A673 (cell line): ENCODE measurements around the gene LKAAEAR1. TPM values are rescaled to one million over a fixed set of nuclear protein-coding genes. Genes with fewer than 3 reads are reported as not detected.
A peak's percentile ranks its signal among the peaks of the same experiment; 100 is the strongest.

Experiments used
- BruUV-seq: library from RNA; stranded (reverse); fragments of 400-500 nt; replicated peaks from 2 replicates; lab custom pipeline; 2021; lab: Mats Ljungman, UMichigan
- CTCF ChIA-PET: fragments of 300-600 bp; sonication (Branson Sonifier 250); formaldehyde crosslinking; loops from one replicate; lab custom pipeline; 2022; ENCODE audit warnings: antibody characterized with exemption; lab: Charles Lee
- POLR2A ChIA-PET: fragments of 300-600 bp; sonication (Branson Sonifier 250); formaldehyde crosslinking; loops from one replicate; lab custom pipeline; 2022; ENCODE audit warnings: antibody characterized with exemption; ENCODE audit not compliant: low non-redundant PET; lab: Charles Lee
- DNase-seq: peaks from one replicate; pipeline ENCODE4 v3.0.0-alpha.2; 2015; ENCODE audit warnings: low spot score
- H3K27ac ChIP-seq: fragments of 200-600 bp; sonication (generic); 2 replicates; pipeline ENCODE4 v1.5.1; 2016; ENCODE audit warnings: mixed run types, low read depth, mild to moderate bottlenecking, mixed read lengths, antibody characterized with exemption, low read length; ENCODE audit not compliant: poor library complexity, severe bottlenecking
- H3K27me3 ChIP-seq: fragments of 200-600 bp; sonication (generic); replicated peaks from 2 replicates; pipeline ENCODE4 v1.6.1; 2017; ENCODE audit warnings: mixed run types, low read depth, mild to moderate bottlenecking, mixed read lengths, antibody characterized with exemption, low read length; ENCODE audit not compliant: insufficient read depth, poor library complexity
- H3K36me3 ChIP-seq: fragments of 200-600 bp; sonication (generic); 2 replicates; pipeline ENCODE4 v1.6.1; 2016; ENCODE audit warnings: mixed run types, mild to moderate bottlenecking, mixed read lengths, antibody characterized with exemption, low read length; ENCODE audit not compliant: insufficient read depth, poor library complexity, severe bottlenecking
- H3K4me1 ChIP-seq: fragments of 200-600 bp; sonication (generic); 2 replicates; pipeline ENCODE4 v1.6.1; 2017; ENCODE audit warnings: mixed run types, mild to moderate bottlenecking, mixed read lengths, antibody characterized with exemption, low read length; ENCODE audit not compliant: insufficient read depth, poor library complexity, severe bottlenecking
- H3K4me3 ChIP-seq: fragments of 200-600 bp; sonication (generic); 2 replicates; pipeline ENCODE4 v1.5.1; 2016; ENCODE audit warnings: low read depth, mixed run types, mild to moderate bottlenecking, mixed read lengths, low read length; ENCODE audit not compliant: poor library complexity, severe bottlenecking
- H3K9me3 ChIP-seq: fragments of 200-600 bp; sonication (generic); 2 replicates; pipeline ENCODE4 v1.6.1; 2016; ENCODE audit warnings: mixed run types, low read depth, mild to moderate bottlenecking, mixed read lengths, antibody characterized with exemption, low read length; ENCODE audit not compliant: poor library complexity, severe bottlenecking
- EZH2 ChIP-seq: fragments of 200-600 bp; sonication (generic); IDR thresholded peaks from 2 replicates; pipeline ENCODE4 v1.6.1; 2017; ENCODE audit warnings: borderline replicate concordance, low read depth, mild to moderate bottlenecking, mixed read lengths, antibody characterized with exemption, low read length; ENCODE audit not compliant: poor library complexity, severe bottlenecking
- intact Hi-C: fragments of 100-400 bp; cut with micrococcal nuclease; formaldehyde crosslinking; loops from one replicate; pipeline ENCODE4 v1.10.0; 2022; ENCODE audit not compliant: unreplicated experiment
- total RNA-seq: library from RNA; stranded (reverse); gene quantifications from 2 replicates; pipeline ENCODE4 v1.2.3, GENCODE V29; 2021
- TF ChIP-seq, protein P1 (sequence below): fragments of 300-800, 200-600 bp; sonication (generic); conservative IDR thresholded peaks from 2 replicates; pipeline ENCODE4 v1.5.1; 2017; ENCODE audit warnings: low read depth, mild to moderate bottlenecking, antibody characterized with exemption, low read length, moderate library complexity, mixed read lengths

LKAAEAR1 gene
- total RNA-seq, 1 experiment from 2014 or later, result 0.62 TPM

DNA sequence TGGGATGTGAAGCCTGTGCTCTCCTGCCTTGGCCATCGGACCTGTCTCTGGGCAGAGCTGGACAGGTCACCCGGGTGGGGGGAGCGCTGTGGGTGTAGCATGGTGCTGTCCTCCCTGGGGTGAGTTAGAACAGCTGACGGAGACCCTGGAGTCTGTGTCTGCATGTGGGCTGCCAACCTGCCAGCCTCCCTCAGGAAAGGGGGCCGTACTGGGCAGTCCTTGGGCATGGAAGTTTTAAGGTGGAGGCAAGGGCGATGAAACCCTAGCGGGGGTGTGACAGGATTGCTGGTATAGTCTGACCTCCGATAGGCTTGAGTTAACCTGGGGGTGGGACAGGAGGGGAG is 37.2 kb downstream of the LKAAEAR1 start:
- Histone ChIP-seq H3K27me3 (peaks cover 14% of the 10 kb centered on the region), H3K27ac (no peak overlapping the region), H3K4me1 (peaks cover 21% of the 10 kb centered on the region), H3K9me3 (no peaks in the 10 kb centered on the region), H3K36me3 (no peaks in the 10 kb centered on the region), H3K4me3 (no peak overlapping the region)
- ChIA-PET POLR2A (no interaction called here), CTCF (interaction anchor here (1.1 kb wide), 1 partner anchor 11 kb away, joined by 3 read pairs; no protein-coding TSS in a partner anchor)
- no TSS peak for BruUV-seq
- no peak for TF ChIP-seq EZH2
- TF ChIP-seq, protein P1, sequence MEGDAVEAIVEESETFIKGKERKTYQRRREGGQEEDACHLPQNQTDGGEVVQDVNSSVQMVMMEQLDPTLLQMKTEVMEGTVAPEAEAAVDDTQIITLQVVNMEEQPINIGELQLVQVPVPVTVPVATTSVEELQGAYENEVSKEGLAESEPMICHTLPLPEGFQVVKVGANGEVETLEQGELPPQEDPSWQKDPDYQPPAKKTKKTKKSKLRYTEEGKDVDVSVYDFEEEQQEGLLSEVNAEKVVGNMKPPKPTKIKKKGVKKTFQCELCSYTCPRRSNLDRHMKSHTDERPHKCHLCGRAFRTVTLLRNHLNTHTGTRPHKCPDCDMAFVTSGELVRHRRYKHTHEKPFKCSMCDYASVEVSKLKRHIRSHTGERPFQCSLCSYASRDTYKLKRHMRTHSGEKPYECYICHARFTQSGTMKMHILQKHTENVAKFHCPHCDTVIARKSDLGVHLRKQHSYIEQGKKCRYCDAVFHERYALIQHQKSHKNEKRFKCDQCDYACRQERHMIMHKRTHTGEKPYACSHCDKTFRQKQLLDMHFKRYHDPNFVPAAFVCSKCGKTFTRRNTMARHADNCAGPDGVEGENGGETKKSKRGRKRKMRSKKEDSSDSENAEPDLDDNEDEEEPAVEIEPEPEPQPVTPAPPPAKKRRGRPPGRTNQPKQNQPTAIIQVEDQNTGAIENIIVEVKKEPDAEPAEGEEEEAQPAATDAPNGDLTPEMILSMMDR, result no peak
- intact Hi-C loops, result no loop called here
- no peak for DNase-seq

DNA sequence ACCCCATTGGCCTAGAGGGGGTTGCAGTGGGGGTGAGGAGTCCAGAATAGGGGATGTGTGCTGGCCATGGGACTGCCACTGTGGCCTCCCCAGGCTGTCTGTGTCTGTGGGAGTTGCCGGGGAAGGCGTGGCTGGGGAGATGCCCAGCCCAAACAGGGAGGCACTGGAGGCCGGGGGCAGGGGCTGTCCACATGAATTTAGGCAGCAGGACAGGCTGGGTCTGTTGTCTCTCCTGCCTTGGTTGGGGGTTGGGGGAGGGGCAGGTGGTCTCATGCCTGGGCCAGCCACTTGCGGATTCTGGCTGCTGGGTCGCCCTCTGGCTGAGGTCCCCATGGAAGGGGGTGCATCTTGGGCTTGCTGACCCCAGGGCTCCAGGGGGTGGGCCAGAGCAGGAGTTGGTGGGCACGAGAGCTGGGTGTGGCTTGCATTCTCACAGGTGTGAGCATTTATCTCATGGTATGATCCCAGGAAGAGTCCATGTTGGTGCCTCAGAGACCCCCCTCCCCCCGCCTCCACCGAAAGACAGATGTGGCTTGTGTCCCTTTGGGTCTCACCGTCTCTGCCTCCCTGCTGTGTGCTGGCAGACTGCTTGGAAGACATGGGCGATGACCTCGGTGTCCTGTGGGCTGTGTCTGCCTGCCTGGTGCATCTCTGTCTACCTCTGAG is 38.7 kb downstream of the LKAAEAR1 start:
- Histone ChIP-seq H3K36me3 (no peaks in the 10 kb centered on the region), H3K27me3 (peaks cover 29% of the 10 kb centered on the region), H3K9me3 (no peaks in the 10 kb centered on the region), H3K4me3 (no peak overlapping the region), H3K4me1 (peaks cover 25% of the 10 kb centered on the region), H3K27ac (no peak overlapping the region)
- ChIA-PET POLR2A (no interaction called here), CTCF (no interaction called here)
- no peak for TF ChIP-seq EZH2
- TF ChIP-seq, protein P1, result no peak
- DNase-seq, result no peak
- no TSS peak for BruUV-seq
- intact Hi-C loops, result no loop called here

DNA sequence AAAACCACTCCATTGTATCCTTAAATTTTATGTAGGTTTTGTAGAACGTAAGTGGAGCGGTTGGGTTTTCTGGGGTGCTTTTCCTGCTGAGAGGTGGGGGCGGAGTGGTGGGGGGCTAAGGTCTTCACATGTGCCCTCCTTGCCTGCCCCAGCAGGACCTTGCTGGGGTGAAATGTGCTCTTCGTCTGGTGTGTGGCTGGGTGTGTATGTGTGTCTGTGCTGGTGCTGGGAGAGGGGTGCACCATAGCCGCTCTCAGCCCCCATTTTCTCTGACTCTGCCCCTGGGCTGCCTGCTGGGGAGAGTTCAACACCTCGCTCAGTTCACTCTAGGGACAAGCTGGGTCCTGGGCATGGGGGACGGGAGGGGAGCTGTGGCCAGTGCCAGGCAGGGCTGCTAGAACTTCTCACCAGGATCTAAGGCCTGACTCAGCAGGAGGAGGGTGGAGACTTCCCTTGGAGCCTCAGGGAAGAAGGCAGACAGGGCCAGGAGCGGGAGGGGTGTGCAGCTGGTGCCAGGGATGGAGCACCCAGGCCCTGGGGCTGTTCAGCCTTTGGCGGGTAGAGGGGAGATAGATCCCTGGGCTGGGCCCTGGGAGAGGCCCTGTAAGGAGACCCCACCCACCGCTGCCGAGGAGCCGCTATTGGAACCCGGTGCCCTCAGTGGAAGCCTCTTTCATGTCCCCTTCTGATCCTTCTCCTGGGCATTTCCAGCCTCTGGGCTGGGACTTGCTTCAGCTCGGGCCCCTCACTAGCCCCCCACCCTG is 39.5 kb downstream of the LKAAEAR1 start:
- TF ChIP-seq, protein P1, result no peak
- no peak for TF ChIP-seq EZH2
- no peak overlapping the region for H3K4me3 ChIP-seq
- H3K4me1 ChIP-seq, result peaks cover 17% of the 10 kb centered on the region
- intact Hi-C loops, result no loop called here
- DNase-seq, result peak; percentile 61
- ChIA-PET POLR2A (no interaction called here), CTCF (no interaction called here)
- no peaks in the 10 kb centered on the region for H3K36me3 ChIP-seq
- H3K27ac ChIP-seq, result no peak overlapping the region
- H3K27me3 ChIP-seq, result peaks cover 37% of the 10 kb centered on the region
- no peaks in the 10 kb centered on the region for H3K9me3 ChIP-seq
- BruUV-seq, result no TSS peak
